ENCODE results near the gene KANSL2.
"Not testable (repeated sequence)": the region's sequence is repeated elsewhere in the genome, so short reads cannot be mapped to it uniquely, and the experiment has no call there.

KANSL2 gene

GRCh38 chr12:48681710-48682532 lies at the start of gene KANSL2:
TSS of gene KANSL2 (minus strand) at chr12:48682238. CDS start at chr12:48681632, 606 bp downstream.
- DNase-seq (ENCODE audit: low read depth): peak; percentile 100
- TF ChIP-seq CTCF (IDR thresholded peaks at IDR 0.05; ENCODE audit: insufficient read depth, low read depth, low read length, missing control alignments): no peak
- peak within 1 kb of the TSS; percentile 99 for H3K4me3 ChIP-seq (ENCODE audit: low read length)

- no peak overlapping the region for H3K4me3 ChIP-seq (ENCODE audit: low read length)
- no peak for DNase-seq (ENCODE audit: low read depth)
- no peak for TF ChIP-seq CTCF (IDR thresholded peaks at IDR 0.05; ENCODE audit: insufficient read depth, low read depth, low read length, missing control alignments)
Measured at GRCh38 chr12:48728807-48729206, 46.8 kb upstream of the KANSL2 start.

- not testable (repeated sequence) for DNase-seq (ENCODE audit: low read depth)
Measured at GRCh38 chr12:48720737-48721136, 38.7 kb upstream of the KANSL2 start.

GRCh38 chr12:48720171-48720570 lies 38.1 kb upstream of the KANSL2 start:
- DNase-seq (ENCODE audit: low read depth); H3K4me3 ChIP-seq (ENCODE audit: low read length): not testable (repeated sequence)

More at GRCh38 chr12:48720737-48721136, 38.7 kb upstream of the KANSL2 start:
- H3K4me3 ChIP-seq (ENCODE audit: low read length): not testable (repeated sequence)

GRCh38 chr12:48719002-48719401 lies 37.0 kb upstream of the KANSL2 start:
- H3K4me3 ChIP-seq (ENCODE audit: low read length); DNase-seq (ENCODE audit: low read depth): not testable (repeated sequence)

GRCh38 chr12:48717252-48717695 lies 35.2 kb upstream of the KANSL2 start:
- TF ChIP-seq CTCF (IDR thresholded peaks at IDR 0.05; ENCODE audit: insufficient read depth, low read depth, low read length, missing control alignments): no peak
- H3K4me3 ChIP-seq (ENCODE audit: low read length): peak overlapping the region; percentile 91
- DNase-seq (ENCODE audit: low read depth): no peak

- peak; percentile 50 for TF ChIP-seq CTCF (IDR thresholded peaks at IDR 0.05; ENCODE audit: insufficient read depth, low read depth, low read length, missing control alignments)
- peak within 1 kb of the TSS; percentile 91 for H3K4me3 ChIP-seq (ENCODE audit: low read length)
- peak; percentile 100 for DNase-seq (ENCODE audit: low read depth)
Measured at GRCh38 chr12:48716493-48717251, 34.6 kb upstream of the KANSL2 start, which contains the start of gene CCNT1. TSS of gene CCNT1 (minus strand) at chr12:48716707. CDS start at chr12:48716675, 32 bp downstream.

GRCh38 chr12:48716168-48716492 lies 34.1 kb upstream of the KANSL2 start:
- DNase-seq (ENCODE audit: low read depth): no peak
- no peak for TF ChIP-seq CTCF (IDR thresholded peaks at IDR 0.05; ENCODE audit: insufficient read depth, low read depth, low read length, missing control alignments)
- H3K4me3 ChIP-seq (ENCODE audit: low read length): peak overlapping the region; percentile 91
